SK-N-SH (cell line): ENCODE data around the gene RPEL1.

Experiments
- CHD2 ChIP-seq: fragments of 150-350 bp; IDR thresholded peaks from 2 replicates; pipeline ENCODE4 v1.6.1; 2018; ENCODE audit warnings: low read length; ENCODE audit not compliant: partially characterized antibody
- FOXM1 ChIP-seq: IDR thresholded peaks from 2 replicates; pipeline ENCODE4 v1.4.0; 2012; ENCODE audit warnings: low read depth, mild to moderate bottlenecking
- GABPA ChIP-seq: IDR thresholded peaks from 2 replicates; pipeline ENCODE4 v1.4.0; 2012; ENCODE audit warnings: low read depth, mild to moderate bottlenecking
- JUND ChIP-seq: IDR thresholded peaks from 2 replicates; pipeline ENCODE4 v1.4.0; 2012
- MXI1 ChIP-seq: IDR thresholded peaks from 2 replicates; pipeline ENCODE4 v1.6.1; 2012; ENCODE audit warnings: mild to moderate bottlenecking, low read depth, low read length, improper control_type of control experiment
- RAD21 ChIP-seq: IDR thresholded peaks from 2 replicates; pipeline ENCODE4 v1.6.1; 2012; ENCODE audit warnings: mild to moderate bottlenecking, low read length
- RCOR1 ChIP-seq: fragments of 150-350 bp; IDR thresholded peaks from 2 replicates; pipeline ENCODE4 v1.6.1; 2017; ENCODE audit warnings: antibody characterized with exemption, low read length
- TAF1 ChIP-seq: IDR thresholded peaks from 2 replicates; pipeline ENCODE4 v1.6.1; 2012; ENCODE audit warnings: low read depth, mild to moderate bottlenecking, low read length, moderate library complexity, borderline replicate concordance
- YY1 ChIP-seq: IDR thresholded peaks from 2 replicates; pipeline ENCODE4 v1.4.0; 2012; ENCODE audit warnings: low read depth, mild to moderate bottlenecking
- TF ChIP-seq, protein P1 (sequence below): IDR thresholded peaks from 2 replicates; pipeline ENCODE4 v1.4.0; 2012; ENCODE audit warnings: low read depth
- TF ChIP-seq, protein P2 (sequence below): fragments of 200-600 bp; sonication (generic); IDR thresholded peaks from 2 replicates; pipeline ENCODE4 v1.6.1; 2017; ENCODE audit warnings: antibody characterized with exemption, mild to moderate bottlenecking, moderate library complexity
- TF ChIP-seq, protein P3 (sequence below): fragments of 150-350 bp; IDR thresholded peaks from 2 replicates; pipeline ENCODE4 v1.6.1; 2017; ENCODE audit warnings: antibody characterized with exemption, low read length, low read depth, borderline replicate concordance
- TF ChIP-seq, protein P4 (sequence below): IDR thresholded peaks from 2 replicates; pipeline ENCODE4 v1.4.0; 2012; ENCODE audit warnings: low read depth, borderline replicate concordance
- TF ChIP-seq, protein P5 (sequence below): IDR thresholded peaks from 2 replicates; pipeline ENCODE4 v1.6.1; 2012; ENCODE audit warnings: mild to moderate bottlenecking, low read depth, low read length, moderate library complexity

DNA sequence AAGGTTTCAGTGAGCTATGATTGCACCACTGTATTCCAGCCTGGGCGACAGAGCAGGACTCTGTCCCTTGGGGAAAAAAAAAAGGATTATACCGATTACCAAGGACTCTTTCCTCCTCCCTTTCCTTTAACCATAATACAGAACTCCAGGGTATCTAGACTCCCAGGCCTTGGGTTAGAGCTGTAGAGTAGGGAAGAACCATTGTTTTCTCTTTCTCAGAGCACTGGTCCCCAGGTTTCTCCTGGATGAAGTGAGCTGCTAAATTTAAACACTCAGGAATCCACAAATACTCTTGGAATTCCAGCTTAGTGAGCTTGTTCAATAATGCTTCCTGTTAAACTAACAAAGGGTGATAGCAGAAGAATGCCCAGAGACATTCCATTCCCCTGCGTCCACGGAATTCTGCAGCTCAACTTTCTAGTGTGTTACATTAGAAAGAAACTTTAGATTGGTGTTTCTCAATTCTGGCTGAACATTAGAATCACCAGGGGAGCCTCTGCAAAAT lies 14.6 kb upstream of the RPEL1 start:
- TF ChIP-seq, protein P1, sequence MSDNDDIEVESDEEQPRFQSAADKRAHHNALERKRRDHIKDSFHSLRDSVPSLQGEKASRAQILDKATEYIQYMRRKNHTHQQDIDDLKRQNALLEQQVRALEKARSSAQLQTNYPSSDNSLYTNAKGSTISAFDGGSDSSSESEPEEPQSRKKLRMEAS, result no peak
- TF ChIP-seq, protein P2, sequence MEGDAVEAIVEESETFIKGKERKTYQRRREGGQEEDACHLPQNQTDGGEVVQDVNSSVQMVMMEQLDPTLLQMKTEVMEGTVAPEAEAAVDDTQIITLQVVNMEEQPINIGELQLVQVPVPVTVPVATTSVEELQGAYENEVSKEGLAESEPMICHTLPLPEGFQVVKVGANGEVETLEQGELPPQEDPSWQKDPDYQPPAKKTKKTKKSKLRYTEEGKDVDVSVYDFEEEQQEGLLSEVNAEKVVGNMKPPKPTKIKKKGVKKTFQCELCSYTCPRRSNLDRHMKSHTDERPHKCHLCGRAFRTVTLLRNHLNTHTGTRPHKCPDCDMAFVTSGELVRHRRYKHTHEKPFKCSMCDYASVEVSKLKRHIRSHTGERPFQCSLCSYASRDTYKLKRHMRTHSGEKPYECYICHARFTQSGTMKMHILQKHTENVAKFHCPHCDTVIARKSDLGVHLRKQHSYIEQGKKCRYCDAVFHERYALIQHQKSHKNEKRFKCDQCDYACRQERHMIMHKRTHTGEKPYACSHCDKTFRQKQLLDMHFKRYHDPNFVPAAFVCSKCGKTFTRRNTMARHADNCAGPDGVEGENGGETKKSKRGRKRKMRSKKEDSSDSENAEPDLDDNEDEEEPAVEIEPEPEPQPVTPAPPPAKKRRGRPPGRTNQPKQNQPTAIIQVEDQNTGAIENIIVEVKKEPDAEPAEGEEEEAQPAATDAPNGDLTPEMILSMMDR, result no peak
- TF ChIP-seq RAD21 (no peak), TAF1 (peak; percentile 22; the same call in 1 of the 2 replicates), CHD2 (no peak), JUND (peak; percentile 83), MXI1 (no peak), GABPA (no peak), FOXM1 (no peak), YY1 (no peak), RCOR1 (no peak)
- TF ChIP-seq, protein P3, sequence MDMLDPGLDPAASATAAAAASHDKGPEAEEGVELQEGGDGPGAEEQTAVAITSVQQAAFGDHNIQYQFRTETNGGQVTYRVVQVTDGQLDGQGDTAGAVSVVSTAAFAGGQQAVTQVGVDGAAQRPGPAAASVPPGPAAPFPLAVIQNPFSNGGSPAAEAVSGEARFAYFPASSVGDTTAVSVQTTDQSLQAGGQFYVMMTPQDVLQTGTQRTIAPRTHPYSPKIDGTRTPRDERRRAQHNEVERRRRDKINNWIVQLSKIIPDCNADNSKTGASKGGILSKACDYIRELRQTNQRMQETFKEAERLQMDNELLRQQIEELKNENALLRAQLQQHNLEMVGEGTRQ, result no peak
- TF ChIP-seq, protein P4, sequence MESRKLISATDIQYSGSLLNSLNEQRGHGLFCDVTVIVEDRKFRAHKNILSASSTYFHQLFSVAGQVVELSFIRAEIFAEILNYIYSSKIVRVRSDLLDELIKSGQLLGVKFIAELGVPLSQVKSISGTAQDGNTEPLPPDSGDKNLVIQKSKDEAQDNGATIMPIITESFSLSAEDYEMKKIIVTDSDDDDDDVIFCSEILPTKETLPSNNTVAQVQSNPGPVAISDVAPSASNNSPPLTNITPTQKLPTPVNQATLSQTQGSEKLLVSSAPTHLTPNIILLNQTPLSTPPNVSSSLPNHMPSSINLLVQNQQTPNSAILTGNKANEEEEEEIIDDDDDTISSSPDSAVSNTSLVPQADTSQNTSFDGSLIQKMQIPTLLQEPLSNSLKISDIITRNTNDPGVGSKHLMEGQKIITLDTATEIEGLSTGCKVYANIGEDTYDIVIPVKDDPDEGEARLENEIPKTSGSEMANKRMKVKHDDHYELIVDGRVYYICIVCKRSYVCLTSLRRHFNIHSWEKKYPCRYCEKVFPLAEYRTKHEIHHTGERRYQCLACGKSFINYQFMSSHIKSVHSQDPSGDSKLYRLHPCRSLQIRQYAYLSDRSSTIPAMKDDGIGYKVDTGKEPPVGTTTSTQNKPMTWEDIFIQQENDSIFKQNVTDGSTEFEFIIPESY, result no peak; the same call in 1 of the 2 replicates
- TF ChIP-seq, protein P5, sequence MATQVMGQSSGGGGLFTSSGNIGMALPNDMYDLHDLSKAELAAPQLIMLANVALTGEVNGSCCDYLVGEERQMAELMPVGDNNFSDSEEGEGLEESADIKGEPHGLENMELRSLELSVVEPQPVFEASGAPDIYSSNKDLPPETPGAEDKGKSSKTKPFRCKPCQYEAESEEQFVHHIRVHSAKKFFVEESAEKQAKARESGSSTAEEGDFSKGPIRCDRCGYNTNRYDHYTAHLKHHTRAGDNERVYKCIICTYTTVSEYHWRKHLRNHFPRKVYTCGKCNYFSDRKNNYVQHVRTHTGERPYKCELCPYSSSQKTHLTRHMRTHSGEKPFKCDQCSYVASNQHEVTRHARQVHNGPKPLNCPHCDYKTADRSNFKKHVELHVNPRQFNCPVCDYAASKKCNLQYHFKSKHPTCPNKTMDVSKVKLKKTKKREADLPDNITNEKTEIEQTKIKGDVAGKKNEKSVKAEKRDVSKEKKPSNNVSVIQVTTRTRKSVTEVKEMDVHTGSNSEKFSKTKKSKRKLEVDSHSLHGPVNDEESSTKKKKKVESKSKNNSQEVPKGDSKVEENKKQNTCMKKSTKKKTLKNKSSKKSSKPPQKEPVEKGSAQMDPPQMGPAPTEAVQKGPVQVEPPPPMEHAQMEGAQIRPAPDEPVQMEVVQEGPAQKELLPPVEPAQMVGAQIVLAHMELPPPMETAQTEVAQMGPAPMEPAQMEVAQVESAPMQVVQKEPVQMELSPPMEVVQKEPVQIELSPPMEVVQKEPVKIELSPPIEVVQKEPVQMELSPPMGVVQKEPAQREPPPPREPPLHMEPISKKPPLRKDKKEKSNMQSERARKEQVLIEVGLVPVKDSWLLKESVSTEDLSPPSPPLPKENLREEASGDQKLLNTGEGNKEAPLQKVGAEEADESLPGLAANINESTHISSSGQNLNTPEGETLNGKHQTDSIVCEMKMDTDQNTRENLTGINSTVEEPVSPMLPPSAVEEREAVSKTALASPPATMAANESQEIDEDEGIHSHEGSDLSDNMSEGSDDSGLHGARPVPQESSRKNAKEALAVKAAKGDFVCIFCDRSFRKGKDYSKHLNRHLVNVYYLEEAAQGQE, result no peak
